GM21576 (cell line): ENCODE measurements around the gene CSTF3.
"Not testable (repeated sequence)": the region's sequence is repeated elsewhere in the genome, so short reads cannot be mapped to it uniquely, and the experiment has no call there.

ENCODE experiments used
- ATAC-seq: cut with Tn5 transposase; IDR thresholded peaks from one replicate; pipeline ENCODE4 v1.9.1; 2021; ENCODE audit warnings: mild to moderate bottlenecking, moderate library complexity; ENCODE audit not compliant: unreplicated experiment

The CSTF3 gene

GRCh38 chr11:33161120-33162005 lies at the start of gene CSTF3:
TSS of gene CSTF3 (minus strand) at chr11:33161480. CDS start at chr11:33161325, 155 bp downstream.
- peak; percentile 93 for ATAC-seq

- ATAC-seq = no peak
Observed at GRCh38 chr11:33208150-33208549, 46.9 kb upstream of the CSTF3 start.

GRCh38 chr11:33207408-33207985 lies 46.2 kb upstream of the CSTF3 start:
- no peak for ATAC-seq

DNA sequence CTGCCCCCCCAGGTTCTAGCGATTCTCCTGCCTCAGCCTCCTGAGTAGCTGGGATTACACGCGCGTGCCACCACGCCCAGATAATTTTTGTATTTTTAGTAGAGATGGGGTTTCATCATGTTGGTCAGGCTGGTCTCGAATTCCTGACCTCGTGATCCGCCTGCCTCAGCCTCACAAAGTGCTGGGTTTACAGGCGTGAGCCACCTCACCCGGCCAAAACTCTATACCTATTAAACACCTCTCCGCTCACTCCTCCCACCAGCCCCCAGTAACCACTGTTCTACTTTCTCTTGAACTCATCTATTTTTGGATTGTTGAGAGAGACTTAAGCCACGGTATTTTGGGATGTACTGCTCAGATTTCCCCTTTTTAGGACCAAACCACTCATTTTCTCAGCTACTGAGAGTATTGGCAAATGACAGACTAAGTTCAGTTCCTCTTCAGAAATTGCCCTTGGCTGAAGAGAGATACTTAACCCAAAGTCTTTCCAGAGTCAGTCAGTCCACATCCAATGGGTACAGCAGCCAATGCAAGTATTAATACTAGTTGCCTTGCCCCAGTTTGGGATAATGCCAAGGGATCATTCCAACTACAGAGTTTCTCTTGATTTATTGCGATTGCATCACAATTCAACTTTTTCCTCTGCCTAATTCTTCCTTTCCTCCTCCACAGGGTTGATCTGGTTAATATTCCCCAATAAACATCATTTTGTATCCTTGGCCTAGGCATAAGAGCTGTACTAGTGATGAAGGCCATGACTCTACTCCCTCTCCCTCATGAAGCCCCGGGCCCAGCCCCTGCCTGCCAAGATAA lies 36.8 kb upstream of the CSTF3 start:
- ATAC-seq = no peak

- ATAC-seq = no peak
Observed at GRCh38 chr11:33195462-33196173, 34.3 kb upstream of the CSTF3 start.

GRCh38 chr11:33194455-33194854 lies 33.2 kb upstream of the CSTF3 start:
- no peak for ATAC-seq

DNA sequence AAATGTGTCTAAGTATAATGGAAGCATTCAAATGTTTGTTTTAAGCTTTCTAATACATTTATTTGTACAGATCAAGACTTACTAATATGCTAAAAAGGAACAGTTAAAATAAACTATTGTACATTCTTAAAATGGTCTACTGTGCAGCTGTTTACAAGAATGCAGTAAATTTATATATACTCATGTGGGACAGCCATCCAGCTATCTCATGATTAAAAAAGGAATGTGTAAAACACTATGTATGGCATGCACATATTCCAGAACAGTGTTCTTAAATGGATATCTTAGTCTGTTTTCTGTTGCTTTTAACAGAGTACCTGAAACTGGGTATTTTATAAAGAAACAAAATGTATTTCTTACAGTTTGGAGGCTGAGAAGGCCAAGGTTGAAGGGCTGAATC lies 30.2 kb upstream of the CSTF3 start:
- ATAC-seq = no peak

- ATAC-seq = no peak
Observed at GRCh38 chr11:33187998-33188722, 26.9 kb upstream of the CSTF3 start.

GRCh38 chr11:33185756-33186155 lies 24.5 kb upstream of the CSTF3 start:
- ATAC-seq = no peak

GRCh38 chr11:33182246-33182878 lies 21.1 kb upstream of the CSTF3 start:
- no peak for ATAC-seq

GRCh38 chr11:33179348-33179803 lies 18.1 kb upstream of the CSTF3 start:
- no peak for ATAC-seq

GRCh38 chr11:33178443-33179180 lies 17.3 kb upstream of the CSTF3 start:
- no peak for ATAC-seq

DNA sequence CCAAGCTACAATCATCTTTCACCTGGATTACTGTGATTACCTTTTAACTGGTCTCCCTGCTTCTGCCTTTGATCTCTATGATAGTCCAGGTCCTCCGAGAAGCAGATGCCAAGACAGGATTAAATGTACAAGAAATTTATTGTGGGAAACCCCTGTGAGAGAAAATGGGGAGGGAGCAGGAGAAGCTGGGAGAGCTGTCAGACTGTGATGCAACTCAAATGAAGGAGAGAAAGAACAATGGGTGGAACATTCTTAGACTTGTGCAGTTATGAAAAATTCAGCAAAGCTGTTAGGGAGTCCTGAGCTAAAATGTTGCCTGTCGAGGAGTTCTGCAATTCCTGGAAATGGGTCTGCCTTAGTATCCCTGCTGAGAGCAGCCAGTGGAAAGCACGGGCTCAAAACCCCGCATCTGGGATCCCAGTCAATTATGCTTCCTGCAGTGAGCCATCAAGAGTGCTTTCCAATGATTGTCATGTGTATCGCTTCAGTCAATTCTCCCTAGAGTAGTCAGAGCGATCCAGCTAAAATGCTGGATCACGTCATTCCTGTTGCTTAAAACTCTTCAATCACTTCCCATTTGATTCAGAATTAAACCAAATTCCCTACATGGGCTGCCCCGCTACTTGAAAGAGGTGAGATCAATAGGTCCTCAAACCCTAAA lies 16.5 kb upstream of the CSTF3 start:
- ATAC-seq = no peak

DNA sequence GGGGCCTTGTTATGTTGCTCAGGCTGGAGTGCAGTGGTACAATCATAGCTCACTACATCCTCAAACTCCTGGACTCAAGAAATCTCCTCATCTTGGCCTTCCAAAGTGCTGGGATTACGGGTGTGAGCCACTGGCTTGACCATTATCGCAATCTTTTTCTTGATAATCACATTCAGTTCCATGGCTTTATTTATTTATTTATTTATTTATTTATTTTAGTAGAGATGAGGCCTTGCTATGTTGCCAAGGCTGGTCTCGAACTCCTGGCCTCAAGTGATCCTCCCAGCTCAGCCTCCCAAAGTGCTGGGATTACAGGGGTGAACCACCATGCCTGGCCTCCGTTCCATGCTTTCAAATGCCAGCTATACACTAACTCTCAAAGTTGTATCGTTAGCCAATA lies 15.5 kb upstream of the CSTF3 start:
- ATAC-seq = not testable (repeated sequence)

DNA sequence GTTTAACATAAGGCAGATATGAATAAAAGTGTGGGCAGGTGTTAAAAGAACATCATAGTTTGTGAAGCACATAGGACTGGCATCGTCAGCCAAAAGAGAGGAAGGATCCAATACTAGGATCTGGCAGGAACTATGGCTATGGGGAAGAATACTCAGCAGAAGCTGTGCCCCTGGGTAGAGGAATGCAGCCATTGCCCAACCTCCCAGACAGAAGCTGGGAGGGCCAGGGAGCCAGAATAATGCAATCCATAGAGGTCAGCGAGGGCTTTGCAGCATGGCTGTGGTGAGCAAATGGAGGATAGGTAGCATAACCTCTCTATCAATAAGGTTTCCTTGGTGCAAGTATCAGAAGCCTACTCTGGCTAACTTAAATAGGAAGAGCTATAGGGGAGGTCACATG lies 11.7 kb upstream of the CSTF3 start:
- ATAC-seq = no peak

- no peak for ATAC-seq
Observed at GRCh38 chr11:33172345-33172744, 11.1 kb upstream of the CSTF3 start.

DNA sequence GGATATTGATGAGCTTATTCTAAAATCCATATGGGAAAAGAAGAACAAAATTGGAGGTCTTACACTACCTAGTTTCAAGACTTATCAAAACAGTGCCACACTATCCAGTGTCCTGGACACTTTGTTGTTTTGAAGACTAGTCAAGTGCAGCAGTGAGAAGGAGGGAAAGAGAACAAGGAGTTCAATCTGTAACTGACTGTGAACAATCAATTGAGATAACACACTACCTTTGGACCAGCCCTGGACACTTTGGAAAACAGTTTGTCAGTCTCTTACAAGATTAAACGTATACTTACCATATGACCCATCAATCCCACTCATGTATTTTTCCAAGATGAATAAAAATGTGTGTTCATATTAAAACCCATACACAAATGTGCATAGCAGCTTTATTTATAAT lies 10.0 kb upstream of the CSTF3 start:
- no peak for ATAC-seq

GRCh38 chr11:33168709-33169200 lies 7.5 kb upstream of the CSTF3 start:
- ATAC-seq = no peak
